ENCODE results near the gene SFT2D1. TPM values are rescaled to one million over a fixed set of nuclear protein-coding genes. Genes with fewer than 3 reads are reported as not detected.
A peak's percentile ranks its signal among the peaks of the same experiment; 100 is the strongest.

The SFT2D1 gene
- total RNA-seq, 4 donors from 2014 or later, result 6.1 to 35.8 (median 33.0) TPM

DNA sequence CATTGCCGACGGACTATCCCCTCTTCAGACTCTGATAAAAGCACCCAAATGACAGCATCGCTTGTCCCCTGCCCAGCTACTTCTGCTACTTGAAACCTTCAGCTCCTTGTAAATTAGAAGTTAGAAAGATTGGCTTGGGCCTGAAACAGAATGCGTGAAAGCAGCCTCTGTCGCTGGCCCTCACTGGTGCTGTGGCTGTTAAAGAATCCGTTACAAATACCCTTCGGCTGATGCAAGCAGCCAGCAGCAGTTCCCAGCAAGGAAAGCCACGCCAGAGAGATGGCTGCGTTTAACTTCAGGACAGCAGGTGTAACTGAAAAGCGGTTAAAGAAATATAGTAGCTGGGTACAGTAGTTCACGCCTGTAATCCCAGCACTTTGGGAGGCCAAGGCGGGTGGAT is 31.7 kb downstream of the SFT2D1 start:
- Histone ChIP-seq H3K4me3 (no peak overlapping the region), H3K27ac (no peak overlapping the region), H3K9me3 (no peaks in the 10 kb centered on the region), H3K36me3 (no peaks in the 10 kb centered on the region), H3K4me1 (peaks cover 0 to 14% of the 10 kb centered on the region in 2 donors), H3K27me3 (peaks cover 6 to 7% of the 10 kb centered on the region in 2 donors)
- TF ChIP-seq POLR2A (IDR thresholded peaks at IDR 0.05), result no peak
- TF ChIP-seq, protein P1, sequence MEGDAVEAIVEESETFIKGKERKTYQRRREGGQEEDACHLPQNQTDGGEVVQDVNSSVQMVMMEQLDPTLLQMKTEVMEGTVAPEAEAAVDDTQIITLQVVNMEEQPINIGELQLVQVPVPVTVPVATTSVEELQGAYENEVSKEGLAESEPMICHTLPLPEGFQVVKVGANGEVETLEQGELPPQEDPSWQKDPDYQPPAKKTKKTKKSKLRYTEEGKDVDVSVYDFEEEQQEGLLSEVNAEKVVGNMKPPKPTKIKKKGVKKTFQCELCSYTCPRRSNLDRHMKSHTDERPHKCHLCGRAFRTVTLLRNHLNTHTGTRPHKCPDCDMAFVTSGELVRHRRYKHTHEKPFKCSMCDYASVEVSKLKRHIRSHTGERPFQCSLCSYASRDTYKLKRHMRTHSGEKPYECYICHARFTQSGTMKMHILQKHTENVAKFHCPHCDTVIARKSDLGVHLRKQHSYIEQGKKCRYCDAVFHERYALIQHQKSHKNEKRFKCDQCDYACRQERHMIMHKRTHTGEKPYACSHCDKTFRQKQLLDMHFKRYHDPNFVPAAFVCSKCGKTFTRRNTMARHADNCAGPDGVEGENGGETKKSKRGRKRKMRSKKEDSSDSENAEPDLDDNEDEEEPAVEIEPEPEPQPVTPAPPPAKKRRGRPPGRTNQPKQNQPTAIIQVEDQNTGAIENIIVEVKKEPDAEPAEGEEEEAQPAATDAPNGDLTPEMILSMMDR (IDR thresholded peaks at IDR 0.05), result no peak
- intact Hi-C loops (cut with DNase I; ENCODE audit: low total_unique reads), result no loop called here
- no peak for DNase-seq

DNA sequence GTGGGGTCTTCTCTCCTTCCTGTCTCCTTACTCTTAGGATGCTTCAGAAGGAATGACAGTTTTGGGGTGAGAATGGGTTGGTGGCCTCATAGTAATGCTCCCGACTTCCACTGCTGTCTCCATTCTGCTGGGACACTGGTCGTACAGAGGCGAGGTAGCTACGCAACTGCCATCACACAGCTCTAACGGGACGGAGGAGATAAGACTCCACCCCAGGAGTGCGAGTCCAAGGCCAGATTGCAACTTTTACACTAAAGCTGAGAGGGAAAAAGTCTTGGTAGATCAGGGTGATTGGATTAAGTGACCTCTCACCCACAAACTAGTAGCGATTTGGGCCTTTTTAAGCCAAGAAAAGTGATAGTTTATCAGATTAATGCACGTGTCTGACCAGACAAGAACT is 32.4 kb downstream of the SFT2D1 start:
- H3K4me1 ChIP-seq, result peaks cover 0 to 14% of the 10 kb centered on the region in 2 donors
- no peak for DNase-seq
- TF ChIP-seq, protein P1 (IDR thresholded peaks at IDR 0.05), result no peak
- TF ChIP-seq POLR2A (IDR thresholded peaks at IDR 0.05), result no peak
- intact Hi-C loops (cut with DNase I; ENCODE audit: low total_unique reads), result no loop called here
- no peak overlapping the region for H3K4me3 ChIP-seq
- H3K9me3 ChIP-seq, result no peaks in the 10 kb centered on the region
- H3K27me3 ChIP-seq, result peaks cover 6 to 7% of the 10 kb centered on the region in 2 donors
- H3K36me3 ChIP-seq, result no peaks in the 10 kb centered on the region
- no peak overlapping the region for H3K27ac ChIP-seq

DNA sequence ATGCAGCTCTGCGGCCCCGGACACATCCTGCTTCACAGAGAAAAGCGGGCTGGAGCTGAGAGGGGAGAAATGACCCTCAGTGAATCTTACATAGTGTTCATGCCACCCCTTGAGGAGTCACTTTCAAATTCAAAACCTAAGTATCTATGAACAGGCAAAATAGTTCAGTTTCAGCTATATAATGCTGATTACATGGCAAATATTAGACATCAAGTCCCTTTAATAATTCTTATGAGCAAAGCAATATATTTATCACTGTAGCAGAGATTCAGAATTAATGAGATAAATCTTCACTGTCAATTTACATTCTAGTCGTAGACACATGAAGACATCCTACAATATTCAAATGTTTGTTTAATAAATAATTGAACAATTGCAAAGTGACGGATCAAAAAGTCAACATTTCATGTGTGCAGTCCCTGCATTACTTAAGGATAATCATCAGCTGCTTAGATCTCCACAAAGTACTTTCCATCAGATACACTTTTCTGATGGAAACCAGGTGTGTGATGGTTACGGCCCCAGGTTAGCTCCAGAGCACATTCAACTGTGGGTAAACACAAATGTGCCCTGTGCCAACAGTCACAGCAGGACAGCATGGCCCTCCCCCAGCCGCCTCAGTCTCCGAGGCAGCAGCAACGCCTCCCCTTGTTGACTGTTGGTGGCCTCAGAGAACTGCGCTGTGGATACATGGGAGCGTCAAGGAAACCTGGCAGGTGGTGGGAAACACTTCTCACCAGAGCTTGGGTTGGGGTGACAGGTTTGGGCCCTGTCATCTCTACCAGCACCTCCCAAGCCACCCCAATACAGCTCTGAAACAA is 33.4 kb downstream of the SFT2D1 start:
- no peak for DNase-seq
- TF ChIP-seq, protein P1 (IDR thresholded peaks at IDR 0.05), result no peak
- no peak for TF ChIP-seq POLR2A (IDR thresholded peaks at IDR 0.05)
- Histone ChIP-seq H3K27me3 (peaks cover 6 to 7% of the 10 kb centered on the region in 2 donors), H3K4me3 (no peak overlapping the region), H3K27ac (no peak overlapping the region), H3K9me3 (no peaks in the 10 kb centered on the region), H3K36me3 (no peaks in the 10 kb centered on the region), H3K4me1 (peaks cover 0 to 14% of the 10 kb centered on the region in 2 donors)
- intact Hi-C loops (cut with DNase I; ENCODE audit: low total_unique reads), result no loop called here

DNA sequence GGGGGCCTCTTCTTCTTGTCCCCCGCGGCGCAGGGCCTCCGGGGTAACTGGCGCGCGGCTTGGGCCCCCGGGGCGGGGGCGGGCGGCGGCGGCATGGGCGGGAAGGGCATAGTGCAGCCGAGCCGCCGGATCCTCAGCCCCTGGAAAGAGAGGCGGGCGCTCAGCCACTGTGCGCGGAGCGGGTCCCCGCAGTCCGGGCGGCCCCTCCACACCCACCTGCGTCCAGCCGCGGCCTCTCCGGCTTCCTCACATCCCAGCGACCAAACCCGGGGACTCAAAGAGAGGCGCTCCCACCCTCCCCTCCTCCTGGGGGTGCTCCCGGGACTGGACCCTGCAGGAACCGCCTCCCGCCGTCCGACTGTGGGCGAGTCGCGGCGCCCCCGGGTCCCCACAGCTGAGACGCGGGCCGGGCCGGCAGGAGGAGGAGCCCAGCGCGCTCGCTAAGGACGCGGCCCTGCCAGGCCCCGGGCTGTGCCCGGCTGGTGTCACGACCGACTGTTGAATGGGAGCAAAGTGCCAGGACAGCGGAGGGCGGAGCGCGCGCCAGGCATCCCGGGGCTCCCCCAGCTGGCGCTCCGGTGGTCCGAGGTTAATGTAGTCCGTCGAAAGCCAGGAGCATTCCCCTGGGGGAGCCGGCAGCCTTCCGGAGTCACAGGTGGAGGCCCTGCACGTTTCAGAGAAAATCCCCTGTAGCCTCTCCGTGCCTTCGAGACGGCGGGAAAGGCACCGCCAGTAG is 34.1 kb downstream of the SFT2D1 start, which contains the start of gene PRR18:
Gene PRR18 (minus strand): TSS at position 360 of the 736 bp plus-strand sequence. CDS start 250 bp downstream, at position 110.
- H3K36me3 ChIP-seq, result no peaks in the 10 kb centered on the region
- H3K27me3 ChIP-seq, result peaks cover 6 to 7% of the 10 kb centered on the region in 2 donors
- H3K9me3 ChIP-seq, result no peaks in the 10 kb centered on the region
- no peak for TF ChIP-seq POLR2A (IDR thresholded peaks at IDR 0.05)
- TF ChIP-seq, protein P1 (IDR thresholded peaks at IDR 0.05), result no peak
- H3K4me3 ChIP-seq, result peak within 1 kb of the TSS in 1 of 2 donors; percentile 14
- intact Hi-C loops (cut with DNase I; ENCODE audit: low total_unique reads), result no loop called here
- no peak for DNase-seq
- no peak within 1 kb of the TSS for H3K27ac ChIP-seq
- H3K4me1 ChIP-seq, result peaks cover 0 to 14% of the 10 kb centered on the region in 2 donors
